Activated naive CD8-positive, alpha-beta T cell treated with anti-CD3 and anti-CD28 coated beads, Interleukin-2, amount 10 ng/mL, durations not matched to agents 7 days and 5 days (primary cell): ENCODE data around the gene MS4A7. TPM values are rescaled to one million over a fixed set of nuclear protein-coding genes. Genes with fewer than 3 reads are reported as not detected.

Source experiments
- ATAC-seq: fragments of 150-1000 bp; cut with Tn5 transposase; one replicate; pipeline ENCODE4 v1.10.0; 2021; ENCODE audit warnings: low read depth, moderate library complexity
- POLR2A ChIA-PET: fragments of 350-600 bp; sonication (Branson Sonifier 250); formaldehyde crosslinking; loops from one replicate; lab custom pipeline; 2021; ENCODE audit warnings: antibody characterized with exemption; lab: Charles Lee
- DNase-seq: peaks from one replicate; pipeline ENCODE4 v3.0.0; 2021
- H3K27ac Mint-ChIP-seq: one replicate; pipeline ENCODE4 v1.8.0; 2022; ENCODE audit warnings: mild to moderate bottlenecking, mixed read lengths
- H3K27me3 Mint-ChIP-seq: one replicate; pipeline ENCODE4 v1.8.0; 2022; ENCODE audit warnings: mild to moderate bottlenecking, moderate library complexity, mixed read lengths
- H3K36me3 Mint-ChIP-seq: one replicate; pipeline ENCODE4 v1.8.0; 2021; ENCODE audit warnings: mild to moderate bottlenecking, mixed read lengths
- H3K4me1 Mint-ChIP-seq: one replicate; pipeline ENCODE4 v1.8.0; 2021; ENCODE audit warnings: mixed read lengths
- H3K4me3 Mint-ChIP-seq: one replicate; pipeline ENCODE4 v1.8.0; 2022; ENCODE audit warnings: mild to moderate bottlenecking, moderate library complexity, mixed read lengths
- H3K9me3 Mint-ChIP-seq: one replicate; pipeline ENCODE4 v1.8.0; 2021; ENCODE audit warnings: mixed read lengths
- total RNA-seq, 2 experiments: library from RNA; stranded (reverse); gene quantifications; one replicate each; pipeline ENCODE4 v1.2.3, GENCODE V29; 2021

MS4A7 gene
- total RNA-seq, 2 experiments from 2014 or later = 0.99 to 1.6 TPM

GRCh38 chr11:60433401-60433800, 55.1 kb downstream of the MS4A7 start:
- no peak for DNase-seq
- H3K27me3 Mint-ChIP-seq = peaks cover 12% of the 10 kb centered on the region
- no peak for ATAC-seq
- no peaks in the 10 kb centered on the region for H3K9me3 Mint-ChIP-seq
- no peak overlapping the region for H3K27ac Mint-ChIP-seq
- no peaks in the 10 kb centered on the region for H3K36me3 Mint-ChIP-seq
- no peaks in the 10 kb centered on the region for H3K4me1 Mint-ChIP-seq
- POLR2A ChIA-PET = no interaction called here
- H3K4me3 Mint-ChIP-seq = no peak overlapping the region

Other genes starting within 250 kb of the MS4A7 start
- gene MS4A6A, start 195.4 kb upstream of the MS4A7 start, total RNA-seq = 1 to 10 TPM in 1 of 2 experiments, under 1 TPM in 1; 0.55 to 1.2 TPM
- not detected for gene MS4A4E, start 135.4 kb upstream of the MS4A7 start, total RNA-seq
- under 1 TPM in 1 of 2 experiments, not detected in 1; 0.45 TPM for gene MS4A4A, start 97.9 kb upstream of the MS4A7 start, total RNA-seq
- not detected for gene MS4A6E, start 51.3 kb upstream of the MS4A7 start, total RNA-seq
- under 1 TPM in 1 of 2 experiments, not detected in 1; 0.11 TPM for gene MS4A14, start 17.9 kb downstream of the MS4A7 start, total RNA-seq
- not detected for gene MS4A5, start 51.0 kb downstream of the MS4A7 start, total RNA-seq
- 10 to 100 TPM in 1 of 2 experiments, 1 to 10 TPM in 1; 9.0 to 11.2 TPM for gene MS4A1, start 77.3 kb downstream of the MS4A7 start, total RNA-seq
- not detected for gene MS4A12, start 114.2 kb downstream of the MS4A7 start, total RNA-seq
- gene MS4A13, start 136.9 kb downstream of the MS4A7 start, total RNA-seq = not detected